B cell (primary cell): Measurements from ENCODE around the gene CCR1. TPM values are rescaled to one million over a fixed set of nuclear protein-coding genes. Genes with fewer than 3 reads are reported as not detected.

Source experiments
- ATAC-seq: fragments of 200-7000 bp; cut with Tn5 transposase; one replicate; pipeline ENCODE4 v1.10.0; 2021; ENCODE audit warnings: low read depth, mild to moderate bottlenecking, moderate number of reproducible peaks, moderate library complexity
- CTCF ChIA-PET: fragments of 350-600 bp; sonication (Branson Sonifier 250); formaldehyde crosslinking; loops from one replicate; lab custom pipeline; 2021; ENCODE audit warnings: antibody characterized with exemption, inconsistent platforms; lab: Charles Lee
- POLR2A ChIA-PET: fragments of 350-600 bp; sonication (Branson Sonifier 250); formaldehyde crosslinking; loops from one replicate; lab custom pipeline; 2021; ENCODE audit warnings: antibody characterized with exemption; lab: Charles Lee
- DNase-seq: peaks from one replicate; pipeline ENCODE4 v3.0.0; 2013
- H2AFZ ChIP-seq: 2 replicates; pipeline ENCODE4 v1.6.1; 2012; ENCODE audit warnings: mild to moderate bottlenecking, low read depth, low read length; ENCODE audit not compliant: insufficient read depth, poor library complexity, severe bottlenecking
- H3K27ac ChIP-seq, 2 donors: 1 replicate in 1 of 2; 2 replicates in 1 of 2; pipeline ENCODE4 v1.5.1; 2012 to 2013; ENCODE audit warnings: low read length in 2 of 2, mild to moderate bottlenecking in 2 of 2, moderate library complexity in 1 of 2
- H3K27me3 ChIP-seq, 4 experiments: fragments of 200-600 bp in 1 of 4; sonication (generic) in 1 of 4; replicated peaks in 1 of 4; 1 replicate in 2 of 4; 2 replicates in 2 of 4; pipeline versions ENCODE4 v1.6.1 to v1.7.0; 2013 to 2016; ENCODE audit warnings: low read length in 3 of 4, mild to moderate bottlenecking in 2 of 4, mixed read lengths in 1 of 4, moderate library complexity in 1 of 4; ENCODE audit not compliant: insufficient read depth in 4 of 4, control insufficient read depth in 3 of 4; ENCODE audit errors: control extremely low read depth in 1 of 4
- H3K36me3 ChIP-seq, 2 experiments: replicated peaks in 1 of 2; 1 replicate in 1 of 2; 2 replicates in 1 of 2; pipeline versions ENCODE4 v1.6.1 to v1.7.1; 2013; ENCODE audit warnings: low read length in 1 of 2; ENCODE audit not compliant: insufficient read depth in 2 of 2, control insufficient read depth in 1 of 2; ENCODE audit errors: control extremely low read depth in 1 of 2, extremely low read depth in 1 of 2
- H3K4me1 ChIP-seq, 2 donors: fragments of 200-600 bp in 1 of 2; sonication (generic) in 1 of 2; 1 replicate in 1 of 2; 2 replicates in 1 of 2; pipeline versions ENCODE4 v1.5.1 to v1.6.1; 2013 to 2017; ENCODE audit warnings: low read length in 2 of 2; ENCODE audit not compliant: control insufficient read depth in 2 of 2, insufficient read depth in 2 of 2
- H3K4me2 ChIP-seq: replicated peaks from 2 replicates; pipeline ENCODE3; 2012; ENCODE audit warnings: mild to moderate bottlenecking, low read depth, low read length; ENCODE audit not compliant: poor library complexity, severe bottlenecking
- H3K4me3 ChIP-seq, 5 experiments: fragments of 200-600 bp in 1 of 5; sonication (generic) in 1 of 5; 1 replicate in 3 of 5; 2 replicates in 2 of 5; pipeline versions ENCODE4 v1.5.1 to v1.7.0; 2011 to 2016; ENCODE audit warnings: low read length in 4 of 5, mild to moderate bottlenecking in 4 of 5, low read depth in 2 of 5, control low read depth in 1 of 5, moderate library complexity in 1 of 5; ENCODE audit not compliant: insufficient read depth in 1 of 5; ENCODE audit errors: control extremely low read depth in 1 of 5, extremely low read depth in 1 of 5
- H3K79me2 ChIP-seq: fragments of 200-600 bp; sonication (generic); one replicate; pipeline ENCODE4 v1.6.0; 2016; ENCODE audit warnings: low read length; ENCODE audit not compliant: control insufficient read depth, insufficient read depth
- H3K9ac ChIP-seq: fragments of 200-600 bp; sonication (generic); 2 replicates; pipeline ENCODE4 v1.6.1; 2017; ENCODE audit warnings: mild to moderate bottlenecking, low read length, moderate library complexity
- H3K9me3 ChIP-seq, 3 donors: one replicate each; pipeline versions ENCODE4 v1.6.1 to v1.7.1; 2013; ENCODE audit warnings: low read length in 2 of 3; ENCODE audit not compliant: control insufficient read depth in 2 of 3, insufficient read depth in 1 of 3; ENCODE audit errors: control extremely low read depth in 1 of 3
- H4K20me1 ChIP-seq: 2 replicates; pipeline ENCODE4 v1.6.0; 2012; ENCODE audit warnings: mild to moderate bottlenecking, low read length; ENCODE audit not compliant: insufficient read depth, control insufficient read depth, poor library complexity, severe bottlenecking
- H3K27ac Mint-ChIP-seq: one replicate; pipeline ENCODE4 v1.8.0; 2021; ENCODE audit warnings: mixed read lengths
- H3K27me3 Mint-ChIP-seq: one replicate; pipeline ENCODE4 v1.8.0; 2021; ENCODE audit warnings: mixed read lengths
- H3K4me1 Mint-ChIP-seq: one replicate; pipeline ENCODE4 v1.8.0; 2021; ENCODE audit warnings: mixed read lengths
- H3K4me3 Mint-ChIP-seq: one replicate; pipeline ENCODE4 v1.8.0; 2021; ENCODE audit warnings: mixed read lengths
- H3K9me3 Mint-ChIP-seq: one replicate; pipeline ENCODE4 v1.8.0; 2022; ENCODE audit warnings: mixed read lengths; ENCODE audit not compliant: insufficient read depth
- CTCF ChIP-seq: fragments of 200-600 bp; IDR thresholded peaks from one replicate; pipeline ENCODE4 v1.8.0; 2022; ENCODE audit warnings: antibody characterized with exemption, mild to moderate bottlenecking
- EZH2 ChIP-seq: IDR thresholded peaks from 2 replicates; pipeline ENCODE4 v1.6.1; 2012; ENCODE audit warnings: borderline replicate concordance, low read depth, mild to moderate bottlenecking, moderate library complexity, low read length; ENCODE audit not compliant: insufficient read depth, poor library complexity, severe bottlenecking
- WGBS: methylation state at CpG from one replicate; pipeline ENCODE4 v1.1.5; 2013; ENCODE audit warnings: missing lambda C conversion rate; ENCODE audit not compliant: insufficient coverage; 5-methylcytosine and 5-hydroxymethylcytosine counted together
- intact Hi-C: fragments of 100-400 bp; cut with micrococcal nuclease; formaldehyde crosslinking; loops from one replicate; pipeline ENCODE4 v1.10.0; 2022
- polyA plus RNA-seq: library from polyadenylated mRNA; depleted of rRNA; stranded (reverse); fragments of >200 nt; gene quantifications from 2 replicates; pipeline ENCODE4 v1.2.3, GENCODE V29; 2012
- total RNA-seq, 2 donors: library from RNA; stranded (reverse); fragments of 120-200 nt in 1 of 2; gene quantifications; 1 replicate in 1 of 2; 2 replicates in 1 of 2; pipeline versions ENCODE4 v1.2.3 to v1.2.4, GENCODE V29; 2013 to 2022

Gene CCR1
- total and polyA plus RNA-seq, 2 donors (not counting 1 experiment from before 2014, with no cell fraction given): 0.54 to 0.79 TPM

- TF ChIP-seq EZH2 (no peak), CTCF (no peak)
- Histone ChIP-seq H3K9me3 (peaks cover 2 to 25% (median 4%) of the 10 kb centered on the region in 3 donors), H2AFZ (no peak overlapping the region), H3K9ac (no peak overlapping the region), H3K79me2 (no peaks in the 10 kb centered on the region), H3K4me1 (peaks cover 3 to 8% of the 10 kb centered on the region in 2 donors), H4K20me1 (no peaks in the 10 kb centered on the region), H3K27me3 (no peaks in the 10 kb centered on the region), H3K36me3 (no peaks in the 10 kb centered on the region), H3K4me2 (no peak overlapping the region), H3K4me3 (no peak overlapping the region), H3K27ac (no peak overlapping the region)
- Mint-ChIP-seq H3K9me3 (peaks cover 16% of the 10 kb centered on the region), H3K27me3 (no peaks in the 10 kb centered on the region), H3K4me3 (no peak overlapping the region), H3K4me1 (peaks cover 10% of the 10 kb centered on the region), H3K27ac (no peak overlapping the region)
- intact Hi-C loops: no loop called here
- POLR2A ChIA-PET: no interaction called here
- CTCF ChIA-PET: interaction anchor here (1.8 kb wide), 1 partner anchor 15 kb away, joined by 7 read pairs; the partner anchor contains the start of gene CCR1
- WGBS: 92% methylated on average over 1 of the region's 1 CpG
- ATAC-seq (no peak), DNase-seq (no peak)
Observed at GRCh38 chr3:46193436-46193835, 14.7 kb downstream of the CCR1 start.

GRCh38 chr3:46192939-46193338, 15.2 kb downstream of the CCR1 start:
- Histone ChIP-seq H3K36me3 (no peaks in the 10 kb centered on the region), H3K79me2 (no peaks in the 10 kb centered on the region), H3K4me1 (peaks cover 7 to 13% of the 10 kb centered on the region in 2 donors), H4K20me1 (no peaks in the 10 kb centered on the region), H3K4me2 (no peak overlapping the region), H3K9ac (no peak overlapping the region), H3K9me3 (peaks cover 2 to 25% (median 4%) of the 10 kb centered on the region in 3 donors), H2AFZ (no peak overlapping the region), H3K4me3 (no peak overlapping the region), H3K27me3 (no peaks in the 10 kb centered on the region), H3K27ac (no peak overlapping the region)
- ChIA-PET CTCF (interaction anchor here (1.8 kb wide), 1 partner anchor 15 kb away, joined by 7 read pairs; the partner anchor contains the start of gene CCR1), POLR2A (no interaction called here)
- peaks cover 14% of the 10 kb centered on the region for H3K4me1 Mint-ChIP-seq
- ATAC-seq (no peak), DNase-seq (no peak)
- no peak overlapping the region for H3K27ac Mint-ChIP-seq
- H3K4me3 Mint-ChIP-seq: no peak overlapping the region
- WGBS: no CpG with 5 or more reads among the region's 5 CpGs
- no peaks in the 10 kb centered on the region for H3K27me3 Mint-ChIP-seq
- TF ChIP-seq EZH2 (no peak), CTCF (no peak)
- intact Hi-C loops: no loop called here
- H3K9me3 Mint-ChIP-seq: peaks cover 16% of the 10 kb centered on the region
